MM.1S (cell line): ENCODE results near the gene ALS2.
"Not testable (repeated sequence)": the region's sequence is repeated elsewhere in the genome, so short reads cannot be mapped to it uniquely, and the experiment has no call there.

Experiments
- DNase-seq: peaks from one replicate; pipeline ENCODE4 v3.0.0-alpha.2; 2015
- H2AFZ ChIP-seq: fragments of 300-600 bp; sonication (generic); 2 replicates; pipeline ENCODE4 v1.6.0; 2016; ENCODE audit warnings: antibody characterized with exemption, low read length
- H3F3A ChIP-seq: fragments of 300-600 bp; sonication (generic); 2 replicates; pipeline ENCODE4 v1.6.1; 2016; ENCODE audit warnings: mild to moderate bottlenecking, antibody characterized with exemption, low read length, moderate library complexity, mixed read lengths; ENCODE audit not compliant: insufficient read depth
- H3K27ac ChIP-seq: fragments of 300-600 bp; sonication (generic); 2 replicates; pipeline ENCODE4 v1.5.1; 2016; ENCODE audit warnings: mild to moderate bottlenecking, low read length
- H3K27me3 ChIP-seq: fragments of 300-600 bp; sonication (generic); replicated peaks from 2 replicates; pipeline ENCODE4 v1.6.0; 2016; ENCODE audit warnings: low read length; ENCODE audit not compliant: insufficient read depth
- H3K36me3 ChIP-seq: fragments of 300-600 bp; sonication (generic); replicated peaks from 2 replicates; pipeline ENCODE4 v1.6.1; 2016; ENCODE audit warnings: mild to moderate bottlenecking, low read length, mixed read lengths; ENCODE audit not compliant: insufficient read depth
- H3K4me1 ChIP-seq: fragments of 300-600 bp; sonication (generic); 2 replicates; pipeline ENCODE4 v1.6.1; 2016; ENCODE audit warnings: low read length, mixed read lengths
- H3K4me2 ChIP-seq: fragments of 300-600 bp; sonication (generic); 2 replicates; pipeline ENCODE4 v1.6.0; 2016; ENCODE audit warnings: low read depth, low read length
- H3K4me3 ChIP-seq: fragments of 300-600 bp; sonication (generic); 2 replicates; pipeline ENCODE4 v1.5.1; 2016; ENCODE audit warnings: low read length, mixed read lengths
- H3K79me2 ChIP-seq: fragments of 300-600 bp; sonication (generic); 2 replicates; pipeline ENCODE4 v1.6.1; 2016; ENCODE audit warnings: mixed run types, low read length, mixed read lengths
- H3K9ac ChIP-seq: fragments of 300-600 bp; sonication (generic); 2 replicates; pipeline ENCODE4 v1.6.1; 2016; ENCODE audit warnings: low read length, mixed read lengths
- H3K9me2 ChIP-seq: fragments of 300-600 bp; sonication (generic); replicated peaks from 2 replicates; pipeline ENCODE4 v1.6.1; 2016; ENCODE audit warnings: mild to moderate bottlenecking, low read length, mixed read lengths; ENCODE audit not compliant: insufficient read depth
- H3K9me3 ChIP-seq: fragments of 300-600 bp; sonication (generic); replicated peaks from 2 replicates; pipeline ENCODE4 v1.6.1; 2016; ENCODE audit warnings: mild to moderate bottlenecking, low read length, mixed read lengths; ENCODE audit not compliant: insufficient read depth
- H4K20me1 ChIP-seq: fragments of 300-600 bp; sonication (generic); 2 replicates; pipeline ENCODE4 v1.6.1; 2016; ENCODE audit warnings: mild to moderate bottlenecking, low read length, moderate library complexity, mixed read lengths; ENCODE audit not compliant: insufficient read depth
- EZH2 ChIP-seq: fragments of 300-600 bp; sonication (generic); optimal IDR thresholded peaks from 2 replicates; pipeline ENCODE3; 2017; ENCODE audit warnings: low read depth, mild to moderate bottlenecking, antibody characterized with exemption, low read length, mixed read lengths
- EZH2phosphoT487 ChIP-seq: fragments of 300-600 bp; sonication (generic); IDR thresholded peaks from 2 replicates; pipeline ENCODE4 v1.6.1; 2018; ENCODE audit warnings: antibody characterized with exemption, low read length
- TF ChIP-seq, protein P1 (sequence below): fragments of 300-600 bp; sonication (generic); IDR thresholded peaks from 2 replicates; pipeline ENCODE4 v1.5.1; 2016; ENCODE audit warnings: antibody characterized with exemption, low read length, mixed read lengths

Gene ALS2

DNA sequence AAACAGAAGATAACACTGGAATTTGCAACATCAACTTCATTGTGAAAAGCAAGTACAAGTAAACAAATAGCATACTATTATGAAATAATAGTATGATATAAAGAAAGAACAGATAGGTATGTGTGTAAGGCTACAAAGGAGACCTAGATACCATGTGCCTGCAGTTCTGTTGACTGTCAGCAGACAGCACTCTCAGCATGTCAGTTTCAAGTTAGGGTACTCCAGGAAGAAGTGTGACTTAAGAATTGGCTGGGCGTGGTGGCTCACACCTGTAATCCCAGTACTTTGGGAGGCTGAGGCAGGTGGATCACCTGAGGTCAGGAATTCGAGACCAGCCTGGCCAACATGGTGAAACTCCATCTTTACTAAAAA, 18.2 kb upstream of the ALS2 start:
- not testable (repeated sequence) for H3K4me2 ChIP-seq, H3K27me3 ChIP-seq, H3K9me2 ChIP-seq, H3K36me3 ChIP-seq, H3F3A ChIP-seq, H4K20me1 ChIP-seq, H3K9me3 ChIP-seq, H2AFZ ChIP-seq, H3K79me2 ChIP-seq, H3K9ac ChIP-seq, H3K4me3 ChIP-seq, H3K27ac ChIP-seq
- H3K4me1 ChIP-seq, result peaks cover 12% of the 10 kb centered on the region
- TF ChIP-seq, protein P1, sequence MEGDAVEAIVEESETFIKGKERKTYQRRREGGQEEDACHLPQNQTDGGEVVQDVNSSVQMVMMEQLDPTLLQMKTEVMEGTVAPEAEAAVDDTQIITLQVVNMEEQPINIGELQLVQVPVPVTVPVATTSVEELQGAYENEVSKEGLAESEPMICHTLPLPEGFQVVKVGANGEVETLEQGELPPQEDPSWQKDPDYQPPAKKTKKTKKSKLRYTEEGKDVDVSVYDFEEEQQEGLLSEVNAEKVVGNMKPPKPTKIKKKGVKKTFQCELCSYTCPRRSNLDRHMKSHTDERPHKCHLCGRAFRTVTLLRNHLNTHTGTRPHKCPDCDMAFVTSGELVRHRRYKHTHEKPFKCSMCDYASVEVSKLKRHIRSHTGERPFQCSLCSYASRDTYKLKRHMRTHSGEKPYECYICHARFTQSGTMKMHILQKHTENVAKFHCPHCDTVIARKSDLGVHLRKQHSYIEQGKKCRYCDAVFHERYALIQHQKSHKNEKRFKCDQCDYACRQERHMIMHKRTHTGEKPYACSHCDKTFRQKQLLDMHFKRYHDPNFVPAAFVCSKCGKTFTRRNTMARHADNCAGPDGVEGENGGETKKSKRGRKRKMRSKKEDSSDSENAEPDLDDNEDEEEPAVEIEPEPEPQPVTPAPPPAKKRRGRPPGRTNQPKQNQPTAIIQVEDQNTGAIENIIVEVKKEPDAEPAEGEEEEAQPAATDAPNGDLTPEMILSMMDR, result peak; percentile 42
- peak; percentile 38 for DNase-seq

DNA sequence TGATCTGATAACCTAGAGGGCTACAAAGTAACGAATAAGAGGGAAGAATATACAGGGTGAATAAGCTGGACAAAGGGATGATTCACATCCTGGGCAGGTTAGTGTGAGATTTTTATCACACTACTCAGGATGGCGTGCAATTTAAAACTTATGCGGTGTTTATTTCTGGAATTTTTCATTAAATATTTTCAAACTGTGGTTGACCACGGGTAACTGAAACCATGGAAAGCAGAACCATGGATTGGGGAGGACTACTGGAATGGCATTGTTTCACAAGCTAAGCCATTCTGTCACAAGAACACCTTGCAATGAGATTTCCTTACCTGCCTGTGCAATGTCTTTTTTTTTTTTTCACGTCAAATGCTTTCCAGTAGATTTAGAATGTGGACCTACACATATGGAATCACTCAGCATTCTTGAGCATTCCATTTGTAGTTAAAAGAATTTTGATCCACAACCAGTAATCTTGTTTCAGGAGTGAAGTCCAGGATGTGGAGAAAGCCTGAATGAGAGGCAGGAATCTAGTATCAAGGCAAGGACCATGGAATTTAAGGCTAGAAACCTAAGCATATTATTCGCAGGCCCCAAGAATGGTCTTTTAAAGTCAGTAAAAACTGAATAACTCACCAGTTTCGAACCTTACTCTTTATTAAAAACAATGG, 17.6 kb upstream of the ALS2 start:
- no peaks in the 10 kb centered on the region for H3K27me3 ChIP-seq
- no peak overlapping the region for H2AFZ ChIP-seq
- H3K9me2 ChIP-seq, result no peaks in the 10 kb centered on the region
- H3K4me1 ChIP-seq, result peaks cover 12% of the 10 kb centered on the region
- H3K9me3 ChIP-seq, result no peaks in the 10 kb centered on the region
- DNase-seq, result no peak
- no peak overlapping the region for H3K9ac ChIP-seq
- no peaks in the 10 kb centered on the region for H4K20me1 ChIP-seq
- no peak overlapping the region for H3K4me3 ChIP-seq
- H3K4me2 ChIP-seq, result no peak overlapping the region
- TF ChIP-seq EZH2 (no peak), EZH2phosphoT487 (no peak)
- TF ChIP-seq, protein P1, result no peak
- H3K27ac ChIP-seq, result no peak overlapping the region
- H3K36me3 ChIP-seq, result no peaks in the 10 kb centered on the region
- H3K79me2 ChIP-seq, result no peaks in the 10 kb centered on the region
- peaks cover 6% of the 10 kb centered on the region; the same call in 1 of the 2 replicates for H3F3A ChIP-seq

DNA sequence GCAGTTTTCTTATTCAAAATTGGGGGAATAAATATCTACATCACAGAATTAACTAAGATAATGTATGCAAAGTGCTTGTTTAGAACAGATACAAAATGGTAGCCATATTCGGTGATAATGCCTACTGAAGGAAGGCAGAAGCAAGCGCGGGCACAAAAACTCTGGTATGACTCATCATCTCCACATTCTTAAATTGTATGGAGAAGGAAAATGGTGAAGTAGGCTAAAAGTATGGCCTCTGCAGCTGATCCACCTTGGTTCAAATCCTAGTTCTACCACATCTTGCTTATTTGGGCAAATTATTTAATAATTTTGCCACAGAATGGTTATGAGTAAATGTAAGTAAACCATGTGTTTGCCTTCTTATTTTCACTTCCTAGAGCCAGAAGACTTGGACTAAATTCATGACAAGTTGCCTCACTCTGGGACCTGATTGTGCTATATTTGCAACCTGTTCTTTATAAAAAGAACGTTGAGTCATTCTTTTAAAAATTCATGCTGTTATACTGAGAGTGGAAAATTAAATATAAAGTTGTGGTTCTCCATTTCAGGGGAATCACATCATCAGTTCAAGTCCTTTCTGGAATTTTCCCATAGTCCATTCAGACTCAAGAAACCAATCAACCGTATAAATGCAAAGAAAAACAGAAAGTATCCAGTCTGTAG, 16.6 kb upstream of the ALS2 start:
- H3K4me1 ChIP-seq, result peaks cover 12% of the 10 kb centered on the region
- no peaks in the 10 kb centered on the region for H3K79me2 ChIP-seq
- H2AFZ ChIP-seq, result no peak overlapping the region
- H4K20me1 ChIP-seq, result no peaks in the 10 kb centered on the region
- H3K9me3 ChIP-seq, result no peaks in the 10 kb centered on the region
- no peak overlapping the region for H3K9ac ChIP-seq
- H3K4me3 ChIP-seq, result no peak overlapping the region
- TF ChIP-seq EZH2phosphoT487, result no peak
- no peak for TF ChIP-seq EZH2
- TF ChIP-seq, protein P1, result no peak
- H3K4me2 ChIP-seq, result no peak overlapping the region
- no peaks in the 10 kb centered on the region for H3K36me3 ChIP-seq
- DNase-seq, result no peak
- no peak overlapping the region for H3K27ac ChIP-seq
- H3K9me2 ChIP-seq, result no peaks in the 10 kb centered on the region
- H3F3A ChIP-seq, result peaks cover 6% of the 10 kb centered on the region; the same call in 1 of the 2 replicates
- no peaks in the 10 kb centered on the region for H3K27me3 ChIP-seq
